HG03045 (cell line): ENCODE measurements around the gene SMIM29.

Experiments used
- ATAC-seq: cut with Tn5 transposase; IDR thresholded peaks from one replicate; pipeline ENCODE4 v1.9.1; 2021; ENCODE audit warnings: mild to moderate bottlenecking, moderate library complexity; ENCODE audit not compliant: unreplicated experiment

Gene SMIM29

DNA sequence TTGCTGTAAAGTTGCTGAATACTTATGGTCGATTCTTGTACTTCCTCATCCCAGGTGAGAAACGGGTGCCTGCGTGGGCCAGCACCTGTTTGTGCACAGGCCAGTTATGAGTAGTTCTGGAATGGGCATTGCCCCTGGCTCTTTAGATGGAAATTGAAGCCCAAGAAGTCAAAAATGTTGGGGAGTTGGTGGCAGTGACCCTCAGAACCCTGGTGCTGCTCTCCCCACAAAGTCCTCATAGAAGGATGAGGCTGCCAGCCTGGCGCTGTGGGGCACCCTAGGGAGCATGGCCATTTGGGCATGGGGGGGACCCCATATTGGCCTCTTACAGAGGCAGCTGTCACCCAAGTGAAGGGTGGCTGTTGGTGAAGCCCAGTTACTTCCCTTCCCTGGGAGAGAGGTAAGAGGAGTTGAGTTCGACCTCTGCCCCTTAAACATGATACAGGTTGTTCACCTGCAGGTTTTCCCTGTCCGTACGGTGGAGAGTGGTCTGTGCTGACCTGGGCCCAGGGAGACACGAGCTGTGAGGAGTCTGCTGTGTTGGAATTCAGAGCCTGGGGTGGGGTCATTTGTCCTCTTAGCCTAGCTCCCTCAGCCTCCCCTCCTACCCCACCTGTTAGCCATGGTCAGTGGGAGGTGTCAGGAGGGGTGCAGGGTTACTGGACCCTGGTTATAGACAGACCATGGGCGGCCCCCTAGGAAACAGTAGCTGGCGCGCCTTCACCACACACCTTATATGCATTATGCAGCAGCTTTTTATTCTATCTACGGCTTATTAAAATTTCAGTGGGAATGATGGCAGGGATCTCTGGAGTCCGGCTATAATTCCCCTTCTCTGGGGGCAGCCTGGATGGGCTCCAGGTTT is 7.2 kb downstream of the SMIM29 start:
- ATAC-seq = no peak

DNA sequence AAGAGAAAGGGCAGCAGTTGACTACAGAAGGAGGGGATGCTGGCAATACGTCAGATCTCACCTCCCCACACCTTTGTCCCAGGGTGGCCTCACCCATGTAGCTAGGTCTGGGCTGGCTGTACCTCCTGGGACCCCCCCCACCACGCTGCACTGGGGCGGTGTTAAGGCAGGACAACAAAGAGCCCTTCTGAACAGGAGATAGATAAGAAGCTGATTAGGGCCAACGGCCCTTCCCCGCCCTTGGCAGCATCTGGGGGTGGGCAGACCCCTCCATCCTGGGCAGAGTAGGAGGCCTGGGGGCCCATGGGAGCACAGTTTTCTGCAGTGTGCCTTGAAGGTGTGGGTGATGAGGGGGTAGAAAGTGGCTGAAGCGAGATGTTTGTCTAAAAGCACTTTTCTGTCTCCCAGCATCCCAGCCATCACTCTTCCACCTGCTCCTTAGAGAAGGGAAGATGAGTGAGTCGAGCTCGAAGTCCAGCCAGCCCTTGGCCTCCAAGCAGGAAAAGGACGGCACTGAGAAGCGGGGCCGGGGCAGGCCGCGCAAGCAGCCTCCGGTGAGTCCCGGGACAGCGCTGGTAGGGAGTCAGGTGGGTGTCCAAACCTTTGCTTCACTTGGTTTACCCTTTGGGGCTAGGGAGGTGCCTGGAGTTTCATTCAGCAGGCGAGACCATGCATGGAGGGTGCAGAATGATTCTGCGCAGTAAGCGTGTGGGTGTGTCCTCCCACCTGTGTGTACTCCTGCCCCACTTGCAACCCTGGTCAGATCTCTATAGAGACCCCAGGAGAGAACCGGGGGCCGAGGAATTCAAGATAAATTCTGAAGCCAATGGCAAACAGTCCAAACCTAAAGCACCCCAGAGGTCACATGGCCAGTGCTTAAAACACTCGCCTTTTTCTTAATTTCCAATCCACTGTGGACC is 8.2 kb downstream of the SMIM29 start:
- no peak for ATAC-seq

DNA sequence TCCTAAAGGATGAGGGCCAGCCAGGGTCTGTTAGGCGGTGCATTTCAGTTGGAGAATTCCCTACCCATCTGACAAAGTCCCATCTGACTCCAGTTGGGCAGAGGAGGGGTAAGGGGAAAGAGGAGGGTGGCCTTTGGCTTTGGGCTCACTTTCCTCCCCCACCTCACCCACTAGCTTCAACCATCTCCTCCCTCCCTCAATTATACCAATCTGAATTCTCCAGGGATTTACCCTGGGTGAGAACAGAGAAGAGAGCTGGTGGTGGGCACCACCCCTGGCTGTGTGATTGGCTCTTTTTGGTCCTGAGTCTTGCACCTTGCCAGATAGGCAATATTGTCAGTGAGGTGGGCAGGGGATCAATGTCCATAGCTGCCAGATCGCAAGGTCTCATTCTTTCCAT is 8.9 kb downstream of the SMIM29 start:
- no peak for ATAC-seq

DNA sequence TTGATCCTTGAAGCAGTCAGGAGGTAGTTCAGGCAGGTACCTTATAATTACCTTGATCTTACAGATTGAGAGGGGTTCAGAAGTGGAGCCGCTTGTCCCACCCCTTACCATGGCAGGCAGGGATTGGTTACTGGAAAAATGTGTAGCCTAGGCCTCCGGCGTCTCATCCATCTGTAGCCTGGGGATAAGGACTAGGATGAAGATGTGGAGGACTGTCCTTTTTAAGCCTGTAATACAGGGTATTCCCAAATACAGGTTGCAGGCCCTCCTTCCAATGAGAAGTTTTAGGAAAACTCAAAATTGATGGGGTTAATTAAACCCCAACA is 9.3 kb downstream of the SMIM29 start:
- ATAC-seq = no peak

- no peak for ATAC-seq
Observed at GRCh38 chr6:34238585-34239499, 10.0 kb downstream of the SMIM29 start.

GRCh38 chr6:34237722-34238584 is 10.9 kb downstream of the SMIM29 start:
- peak; percentile 4 for ATAC-seq

GRCh38 chr6:34237316-34237721 is 11.5 kb downstream of the SMIM29 start:
- ATAC-seq = peak; percentile 12

- ATAC-seq = peak; percentile 62
Observed at GRCh38 chr6:34236443-34237315, 12.1 kb downstream of the SMIM29 start, which contains the start of gene HMGA1. Gene HMGA1, plus strand, starts transcription at chr6:34236873. Its CDS starts 3,908 bp downstream, at chr6:34240781.

DNA sequence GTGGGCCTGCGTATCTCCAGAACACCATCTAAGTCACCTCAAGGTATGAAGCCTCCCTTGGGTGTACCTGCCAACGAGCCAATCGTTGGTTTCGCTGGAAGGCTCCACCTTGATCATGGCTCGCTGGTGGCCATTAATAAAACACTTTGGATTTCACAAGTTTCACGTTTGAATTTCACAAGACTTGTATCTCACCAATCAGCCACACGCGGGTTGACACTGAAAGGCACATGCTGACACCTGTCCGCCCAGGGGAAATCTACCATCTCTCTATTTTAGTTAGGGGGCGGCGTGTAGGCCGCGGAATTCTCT is 12.7 kb downstream of the SMIM29 start:
- ATAC-seq = peak; percentile 0

DNA sequence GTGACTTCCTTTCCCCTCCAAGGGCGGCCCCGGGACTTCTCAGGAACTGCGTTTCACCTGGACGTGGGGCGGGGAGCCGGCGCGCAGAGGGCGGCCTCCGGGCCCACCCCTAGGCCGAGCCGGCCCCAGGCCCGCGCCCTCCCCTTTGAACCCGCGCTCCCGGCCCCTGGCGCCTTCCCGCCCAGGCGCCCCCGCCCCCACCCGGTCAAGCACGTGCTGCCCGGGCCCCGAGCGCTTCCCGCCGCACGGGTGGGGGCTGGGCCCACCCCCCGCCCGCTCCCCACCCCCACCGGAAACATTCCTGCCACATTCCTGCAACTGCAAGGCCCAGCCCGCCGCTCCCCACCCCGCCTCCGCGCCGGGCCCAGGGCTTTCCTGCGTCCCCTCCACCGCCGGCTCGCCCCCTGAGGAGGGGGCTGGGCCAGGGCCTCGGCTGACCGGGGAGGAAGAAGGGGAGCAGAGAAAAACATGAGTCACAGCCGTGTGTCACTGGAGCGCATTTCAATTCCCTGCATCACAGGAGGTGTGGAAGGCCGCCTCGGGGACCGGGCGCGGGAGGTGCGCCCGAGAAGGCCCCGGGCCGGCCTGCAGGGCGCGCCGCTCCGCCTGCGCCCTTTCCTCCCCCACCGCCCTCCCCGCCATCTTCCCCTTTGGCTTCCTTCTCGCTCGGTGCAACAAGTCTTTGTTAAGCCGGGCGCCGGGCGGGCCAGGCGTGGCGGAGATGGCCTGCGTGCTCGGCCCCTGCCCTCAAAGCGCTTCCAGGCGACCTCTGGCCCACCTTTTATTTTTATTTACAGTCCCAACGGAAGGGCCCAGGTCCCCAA is 13.3 kb downstream of the SMIM29 start:
- ATAC-seq = no peak

- no peak for ATAC-seq
Observed at GRCh38 chr6:34234667-34235306, 14.0 kb downstream of the SMIM29 start.

- no peak for ATAC-seq
Observed at GRCh38 chr6:34233867-34234266, 14.9 kb downstream of the SMIM29 start.

DNA sequence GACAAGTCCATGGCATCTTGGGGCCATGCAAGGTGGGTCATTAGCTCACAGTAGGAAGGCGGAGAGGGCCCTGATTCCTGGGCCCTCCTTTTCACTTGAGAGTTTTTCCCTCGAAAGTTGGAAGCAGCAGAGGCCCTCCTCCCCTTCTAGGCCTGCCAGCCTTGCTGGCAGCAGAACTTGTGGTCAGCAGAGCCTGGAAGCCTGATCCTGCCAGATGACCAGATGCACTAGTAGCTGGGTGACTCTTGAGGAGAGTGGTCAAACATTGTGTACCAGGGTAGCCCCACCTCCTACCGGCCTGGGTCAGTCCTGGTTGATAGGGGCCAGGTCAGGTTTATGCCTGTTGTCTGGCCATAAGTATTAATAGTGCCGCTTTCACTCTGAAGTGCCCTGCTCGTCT is 15.9 kb downstream of the SMIM29 start:
- ATAC-seq = no peak

DNA sequence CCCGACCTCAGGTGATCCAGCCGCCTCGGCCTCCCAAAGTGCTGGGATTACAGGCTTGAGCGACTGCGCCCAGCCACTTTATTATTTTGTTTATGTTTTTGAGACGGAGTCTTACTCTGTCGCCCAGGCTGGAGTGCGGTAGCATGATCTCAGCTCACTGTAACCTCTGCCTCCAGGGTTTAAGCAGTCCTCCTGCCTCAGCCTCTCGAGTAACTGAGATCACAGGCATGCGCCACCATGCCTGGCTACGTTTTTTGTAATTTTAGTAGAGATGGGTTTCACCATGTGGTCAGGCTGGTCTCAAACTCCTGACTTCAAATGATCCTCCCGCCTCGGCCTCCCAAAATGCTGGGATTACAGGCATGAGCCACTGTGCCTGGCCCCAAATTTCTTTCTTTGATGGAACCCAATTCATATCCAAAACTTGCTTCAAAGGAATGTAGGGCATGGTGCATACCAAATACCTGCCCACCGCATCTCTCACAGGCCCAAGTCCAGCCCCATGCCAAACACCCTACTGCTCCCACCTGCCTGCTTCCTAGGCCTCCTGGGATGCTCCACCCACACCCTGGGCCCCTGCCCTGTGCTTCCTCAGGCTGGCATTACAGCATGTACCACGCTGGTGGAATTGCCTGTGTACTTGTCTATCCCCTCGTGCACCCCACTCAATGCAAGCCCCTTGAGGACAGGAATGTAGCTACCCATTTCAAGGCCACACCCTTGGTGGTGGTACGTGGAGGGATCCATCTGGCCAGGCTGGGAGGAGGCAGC is 17.1 kb downstream of the SMIM29 start:
- ATAC-seq = no peak

DNA sequence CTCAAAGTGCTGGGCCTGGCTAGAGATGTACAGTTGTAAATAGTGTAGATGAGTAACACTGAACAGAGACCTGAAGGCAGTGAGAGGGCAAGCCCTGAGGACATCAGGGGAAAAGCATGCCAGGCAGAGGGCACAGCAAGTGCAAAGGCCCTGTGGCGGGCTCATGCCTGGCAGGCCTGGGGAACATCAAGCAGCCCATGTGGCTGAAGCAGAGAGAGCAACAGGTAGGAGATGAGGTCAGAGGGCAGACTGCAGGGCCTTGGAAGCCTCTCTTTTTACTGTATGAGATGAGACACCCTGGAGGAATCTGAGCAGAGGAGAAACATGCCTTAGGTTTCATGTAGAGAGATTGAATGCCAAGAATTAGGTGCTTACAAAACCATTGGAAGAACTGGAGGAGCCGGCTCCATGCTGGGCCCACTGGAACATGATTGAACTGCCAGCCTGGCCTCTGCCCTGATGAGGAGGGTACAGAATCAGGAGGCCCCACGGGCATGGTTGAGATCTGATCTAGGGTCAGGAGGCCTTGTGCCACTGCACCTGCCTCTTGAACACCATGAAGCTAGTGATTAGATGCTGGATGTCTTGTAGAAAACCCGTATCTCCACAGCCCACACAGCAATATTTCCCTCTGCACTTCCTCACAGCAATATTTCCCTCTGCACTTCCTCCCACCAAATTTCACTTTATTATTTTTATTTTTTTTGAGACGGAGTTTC is 18.0 kb downstream of the SMIM29 start:
- no peak for ATAC-seq

DNA sequence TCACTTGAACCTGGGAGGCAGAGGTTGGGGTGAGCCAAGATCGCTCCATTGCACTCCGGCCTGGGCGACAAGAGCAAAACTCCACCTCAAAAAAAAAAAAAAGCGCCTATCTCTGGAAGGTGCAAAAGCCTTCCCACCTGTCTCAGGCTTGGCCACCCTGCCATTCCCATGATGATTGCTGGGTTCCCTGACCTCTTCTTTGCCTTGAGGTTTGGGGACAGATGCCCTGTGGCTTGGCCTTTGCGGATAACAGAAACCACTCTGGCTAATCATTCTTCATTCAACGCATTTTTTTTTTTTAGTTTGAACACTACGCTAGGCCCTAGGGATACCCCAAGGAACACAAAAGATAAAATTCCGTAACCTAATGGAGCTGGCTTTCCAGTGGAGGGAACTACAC is 18.9 kb downstream of the SMIM29 start:
- no peak for ATAC-seq
